Measurements from ENCODE around the gene NATD1.
A peak's percentile ranks its signal among the peaks of the same experiment; 100 is the strongest.

The NATD1 gene

GRCh38 chr17:21289902-21290571 lies 36.8 kb upstream of the NATD1 start:
- no peak for DNase-seq

GRCh38 chr17:21289175-21289901 lies 36.1 kb upstream of the NATD1 start:
- DNase-seq, result no peak

- DNase-seq, result no peak
These were observed 35.4 kb upstream of the NATD1 start for GRCh38 chr17:21288571-21289017.

GRCh38 chr17:21287703-21288449 lies 34.7 kb upstream of the NATD1 start:
- no peak for DNase-seq

- DNase-seq, result no peak
These were observed 33.9 kb upstream of the NATD1 start for GRCh38 chr17:21286909-21287702.

GRCh38 chr17:21286066-21286770 lies 33.0 kb upstream of the NATD1 start:
- peak; percentile 18 to 63 for DNase-seq

- DNase-seq, result no peak
These were observed 32.2 kb upstream of the NATD1 start for GRCh38 chr17:21285164-21286065.

- peak; percentile 70 to 90 for DNase-seq
These were observed 31.3 kb upstream of the NATD1 start, which contains the start of gene MAP2K3 for GRCh38 chr17:21284319-21285163. Gene MAP2K3 (plus strand): TSS chr17:21284711. CDS start chr17:21284921, 210 bp downstream.

GRCh38 chr17:21283482-21284318 lies 30.5 kb upstream of the NATD1 start:
- no peak for DNase-seq

GRCh38 chr17:21282850-21283249 lies 29.6 kb upstream of the NATD1 start:
- DNase-seq, result no peak

- DNase-seq, result no peak
These were observed 29.0 kb upstream of the NATD1 start for GRCh38 chr17:21282231-21282630.

GRCh38 chr17:21280081-21280518 lies 26.9 kb upstream of the NATD1 start:
- DNase-seq, result peak in 1 of 2 experiments; percentile 13

- DNase-seq, result no peak
These were observed 26.4 kb upstream of the NATD1 start for GRCh38 chr17:21279582-21279981.

GRCh38 chr17:21279198-21279535 lies 26.0 kb upstream of the NATD1 start:
- no peak for DNase-seq

GRCh38 chr17:21278450-21279197 lies 25.4 kb upstream of the NATD1 start:
- no peak for DNase-seq

GRCh38 chr17:21277332-21277731 lies 24.1 kb upstream of the NATD1 start:
- no peak for DNase-seq

GRCh38 chr17:21276264-21276588 lies 23.0 kb upstream of the NATD1 start:
- DNase-seq, result no peak

- peak; percentile 37 to 51 for DNase-seq
These were observed 22.5 kb upstream of the NATD1 start for GRCh38 chr17:21275579-21276263.
